Mesodermal cell (in vitro differentiated cells): ENCODE results near the gene TRMT10A.

Experiments used
- H3K27ac ChIP-seq: 2 replicates; pipeline ENCODE4 v1.7.0; 2013; ENCODE audit warnings: mild to moderate bottlenecking, low read depth, low read length, moderate library complexity; ENCODE audit not compliant: severe bottlenecking
- H3K36me3 ChIP-seq: 2 replicates; pipeline ENCODE4 v1.7.1; 2013; ENCODE audit warnings: mild to moderate bottlenecking, low read length, moderate library complexity; ENCODE audit not compliant: control insufficient read depth, insufficient read depth
- H3K4me1 ChIP-seq: one replicate; pipeline ENCODE4 v1.7.1; 2013; ENCODE audit warnings: mild to moderate bottlenecking, low read length; ENCODE audit not compliant: insufficient read depth, control insufficient read depth, poor library complexity, severe bottlenecking
- H3K4me3 ChIP-seq: 2 replicates; pipeline ENCODE4 v1.7.0; 2013; ENCODE audit warnings: low read length, control low read depth, mild to moderate bottlenecking; ENCODE audit not compliant: insufficient read depth, poor library complexity, severe bottlenecking; ENCODE audit errors: extremely low read depth
- H3K9me3 ChIP-seq: 2 replicates; pipeline ENCODE4 v1.7.1; 2013; ENCODE audit warnings: mild to moderate bottlenecking, low read length, moderate library complexity; ENCODE audit not compliant: control insufficient read depth
- whole genome bisulfite sequencing, 2 experiments: methylation state at CpG; one replicate each; pipeline ENCODE4 v1.1.5; 2013; ENCODE audit warnings: missing lambda C conversion rate in 2 of 2; ENCODE audit not compliant: insufficient coverage in 2 of 2; 5-methylcytosine and 5-hydroxymethylcytosine counted together

The TRMT10A gene

DNA sequence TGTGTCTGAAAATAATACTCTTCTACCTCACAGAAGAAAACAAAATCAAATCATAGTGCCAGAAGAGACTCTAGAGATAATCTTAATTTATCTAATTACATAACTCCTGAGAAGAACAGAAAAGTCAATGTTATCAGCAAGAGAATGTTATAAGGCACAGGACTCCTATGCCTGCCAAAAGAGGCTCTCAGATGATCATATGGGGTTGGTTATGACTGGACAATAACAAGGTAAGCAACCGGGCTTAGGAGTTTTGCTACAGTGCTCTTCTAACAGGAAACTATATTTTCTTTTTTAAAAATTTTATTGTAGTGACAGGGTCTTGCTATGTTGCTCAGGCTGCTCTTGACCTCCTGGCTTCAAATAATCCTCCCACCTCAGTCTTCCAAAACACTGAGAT is 56.5 kb downstream of the TRMT10A start:
- Histone ChIP-seq H3K9me3 (no peaks in the 10 kb centered on the region), H3K4me1 (no peaks in the 10 kb centered on the region), H3K4me3 (no peak overlapping the region), H3K36me3 (no peaks in the 10 kb centered on the region), H3K27ac (no peak overlapping the region)
- no CpG with 5 or more reads among the region's 1 CpG for WGBS, 2 experiments

DNA sequence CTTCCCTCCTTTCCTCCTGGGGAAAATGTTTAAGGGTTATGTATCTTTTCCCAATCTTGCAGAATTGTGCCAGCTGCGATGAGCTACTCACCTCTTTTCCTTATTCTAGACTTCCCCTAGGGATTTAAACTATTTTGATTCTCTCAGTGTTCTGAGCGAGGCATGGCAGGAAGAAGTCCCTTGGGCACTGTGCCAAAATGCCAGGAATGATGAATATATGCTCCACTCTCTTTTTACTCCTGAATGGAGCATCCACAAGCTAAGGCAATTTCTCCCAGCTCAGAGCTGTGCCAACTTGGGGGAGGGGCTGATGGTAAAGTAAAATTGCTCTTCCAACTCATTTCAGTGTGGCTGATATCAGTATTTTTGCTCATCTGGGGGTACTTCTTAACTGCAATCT is 57.1 kb downstream of the TRMT10A start:
- H3K36me3 ChIP-seq = no peaks in the 10 kb centered on the region
- no peak overlapping the region for H3K27ac ChIP-seq
- no peaks in the 10 kb centered on the region for H3K4me1 ChIP-seq
- WGBS, 2 experiments = 88% methylated on average over 2 of the region's 2 CpGs; no CpG with 5 or more reads in 1 of the 2 experiments
- no peaks in the 10 kb centered on the region for H3K9me3 ChIP-seq
- no peak overlapping the region for H3K4me3 ChIP-seq

DNA sequence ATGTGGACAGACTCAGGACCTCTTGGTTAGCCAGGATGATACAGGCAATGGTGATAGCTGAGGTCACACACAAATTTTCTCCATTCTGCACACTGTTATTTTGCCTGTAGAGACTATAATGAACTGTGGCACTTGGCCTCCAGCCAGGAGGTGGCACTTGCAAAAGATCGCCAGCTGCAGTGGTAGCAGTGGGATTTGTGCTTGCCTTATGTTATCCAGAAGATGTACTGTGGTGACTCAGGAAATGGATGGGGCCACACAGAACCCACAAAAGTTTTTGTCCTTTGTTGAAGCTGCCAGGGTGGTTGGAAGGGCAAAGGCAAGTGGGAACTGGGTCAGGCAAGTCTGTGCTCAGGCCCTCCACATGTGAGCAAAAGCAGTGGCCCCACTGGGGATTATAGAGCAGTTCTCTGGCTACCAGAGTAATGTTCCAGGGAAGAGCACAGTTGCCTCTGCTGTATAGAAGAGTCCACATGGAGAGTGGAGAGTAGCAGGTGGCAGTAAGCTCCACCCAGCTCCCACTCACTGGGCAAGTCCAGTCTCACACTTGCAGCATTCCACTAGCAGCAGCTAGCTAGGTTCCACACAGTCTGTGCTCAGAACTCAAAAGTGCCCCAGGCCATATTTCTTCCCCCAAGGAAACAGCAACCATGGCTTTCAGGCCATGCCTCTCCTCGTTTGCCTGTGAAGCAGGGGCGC is 58.9 kb downstream of the TRMT10A start:
- H3K9me3 ChIP-seq = no peaks in the 10 kb centered on the region
- H3K4me1 ChIP-seq = no peaks in the 10 kb centered on the region
- H3K36me3 ChIP-seq = no peaks in the 10 kb centered on the region
- 78 to 89% methylated on average over 2 to 3 of the region's 3 CpGs for WGBS, 2 experiments
- H3K27ac ChIP-seq = no peak overlapping the region
- no peak overlapping the region for H3K4me3 ChIP-seq
